Neuronal stem cell (in vitro differentiated cells): ENCODE results near the gene MEGF11.

Source experiments
- DNase-seq: peaks from one replicate; pipeline ENCODE4 v3.0.0-alpha.2; 2013; ENCODE audit warnings: low spot score
- H2AFZ ChIP-seq: one replicate; pipeline ENCODE4 v1.6.1; 2013; ENCODE audit warnings: mild to moderate bottlenecking, low read length, inconsistent platforms
- H2AK5ac ChIP-seq: 2 replicates; pipeline ENCODE4 v1.6.1; 2013; ENCODE audit warnings: low read depth, mild to moderate bottlenecking, inconsistent platforms, low read length, moderate library complexity, mixed read lengths
- H2BK120ac ChIP-seq: 2 replicates; pipeline ENCODE4 v1.6.1; 2013; ENCODE audit warnings: low read depth, mild to moderate bottlenecking, inconsistent platforms, low read length, moderate library complexity, mixed read lengths
- H2BK12ac ChIP-seq: one replicate; pipeline ENCODE4 v1.6.1; 2013; ENCODE audit warnings: low read length, inconsistent platforms
- H2BK15ac ChIP-seq: 2 replicates; pipeline ENCODE4 v1.6.1; 2013; ENCODE audit warnings: mild to moderate bottlenecking, low read length, inconsistent platforms, mixed read lengths
- H2BK5ac ChIP-seq: one replicate; pipeline ENCODE4 v1.6.1; 2013; ENCODE audit warnings: inconsistent platforms, mild to moderate bottlenecking, low read length, moderate library complexity
- H3K14ac ChIP-seq: one replicate; pipeline ENCODE4 v1.6.1; 2013; ENCODE audit warnings: low read length, inconsistent platforms
- H3K18ac ChIP-seq: 2 replicates; pipeline ENCODE4 v1.6.1; 2013; ENCODE audit warnings: low read length, inconsistent platforms
- H3K23ac ChIP-seq: 2 replicates; pipeline ENCODE4 v1.6.1; 2013; ENCODE audit warnings: low read depth, mild to moderate bottlenecking, mixed read lengths, low read length, inconsistent platforms; ENCODE audit not compliant: poor library complexity
- H3K27ac ChIP-seq: replicated peaks from 3 replicates; pipeline ENCODE4 v1.5.1; 2013; ENCODE audit warnings: low read length, inconsistent platforms
- H3K27me3 ChIP-seq, 3 experiments: 2 replicates each; pipeline ENCODE4 v1.6.1; 2013; ENCODE audit warnings: low read length in 3 of 3, mild to moderate bottlenecking in 2 of 3, inconsistent platforms in 1 of 3, low read depth in 1 of 3, mixed read lengths in 1 of 3, moderate library complexity in 1 of 3; ENCODE audit not compliant: control insufficient read depth in 3 of 3, insufficient read depth in 3 of 3
- H3K36me3 ChIP-seq, 2 donors: replicated peaks in 1 of 2; 2 replicates each; pipeline ENCODE4 v1.6.1; 2013; ENCODE audit warnings: low read length in 2 of 2; ENCODE audit not compliant: control insufficient read depth in 2 of 2, insufficient read depth in 2 of 2
- H3K4ac ChIP-seq: 2 replicates; pipeline ENCODE4 v1.6.1; 2013; ENCODE audit warnings: inconsistent platforms, mild to moderate bottlenecking, low read length, moderate library complexity
- H3K4me1 ChIP-seq, 2 donors: 1 replicate in 1 of 2; 2 replicates in 1 of 2; pipeline ENCODE4 v1.6.1; 2013; ENCODE audit warnings: low read length in 2 of 2, low read depth in 1 of 2; ENCODE audit not compliant: control insufficient read depth in 2 of 2, insufficient read depth in 1 of 2
- H3K4me2 ChIP-seq: one replicate; pipeline ENCODE4 v1.6.1; 2013; ENCODE audit warnings: mild to moderate bottlenecking, low read length, inconsistent platforms; ENCODE audit not compliant: insufficient read depth, poor library complexity, severe bottlenecking
- H3K4me3 ChIP-seq, 2 donors: 2 replicates each; pipeline ENCODE4 v1.5.1; 2013; ENCODE audit warnings: low read length in 2 of 2, mild to moderate bottlenecking in 2 of 2, inconsistent platforms in 1 of 2, moderate library complexity in 1 of 2
- H3K79me1 ChIP-seq: one replicate; pipeline ENCODE4 v1.6.1; 2013; ENCODE audit warnings: low read depth, mild to moderate bottlenecking, inconsistent platforms, low read length, moderate library complexity
- H3K9ac ChIP-seq: one replicate; pipeline ENCODE4 v1.6.1; 2013; ENCODE audit warnings: mild to moderate bottlenecking, low read depth, low read length, inconsistent platforms; ENCODE audit not compliant: poor library complexity
- H3K9me3 ChIP-seq, 2 donors: replicated peaks in 1 of 2; 2 replicates each; pipeline versions ENCODE3 to v1.6.1; 2013; ENCODE audit warnings: low read length in 2 of 2, mild to moderate bottlenecking in 2 of 2, inconsistent platforms in 1 of 2, low read depth in 1 of 2, mixed read lengths in 1 of 2, moderate library complexity in 1 of 2; ENCODE audit not compliant: control insufficient read depth in 2 of 2, insufficient read depth in 1 of 2
- H4K8ac ChIP-seq: one replicate; pipeline ENCODE4 v1.6.1; 2013; ENCODE audit warnings: low read depth, mild to moderate bottlenecking, inconsistent platforms, low read length, moderate library complexity
- H4K91ac ChIP-seq: one replicate; pipeline ENCODE4 v1.6.1; 2013; ENCODE audit warnings: low read length, low read depth, mild to moderate bottlenecking, inconsistent platforms; ENCODE audit not compliant: poor library complexity
- WGBS, 2 donors: extraction: QIAGEN DNeasy Blood & Tissue Kit; methylation state at CpG; one replicate each; pipeline ENCODE4 v1.1.7; 2013; ENCODE audit warnings: missing lambda C conversion rate in 2 of 2, mixed read lengths in 1 of 2; ENCODE audit not compliant: insufficient read length in 2 of 2, insufficient replicate concordance in 1 of 2; ENCODE audit errors: extremely low coverage in 2 of 2; 5-methylcytosine and 5-hydroxymethylcytosine counted together

MEGF11 gene

GRCh38 chr15:66008940-66009562 is 244.5 kb downstream of the MEGF11 start:
- Histone ChIP-seq H3K79me1 (no peaks in the 10 kb centered on the region), H3K4me1 (peaks cover 0 to 2% of the 10 kb centered on the region in 2 donors), H4K91ac (no peak overlapping the region), H3K18ac (no peak overlapping the region), H3K9me3 (peaks cover 0 to 2% of the 10 kb centered on the region in 2 donors), H2AK5ac (no peak overlapping the region), H3K4me3 (no peak overlapping the region), H2AFZ (no peak overlapping the region), H2BK12ac (no peak overlapping the region), H3K27ac (no peak overlapping the region), H2BK15ac (no peak overlapping the region), H3K14ac (no peak overlapping the region), H3K23ac (no peak overlapping the region), H3K4me2 (no peak overlapping the region), H3K4ac (no peak overlapping the region), H3K9ac (no peak overlapping the region), H3K36me3 (no peaks in the 10 kb centered on the region), H3K27me3 (no peaks in the 10 kb centered on the region), H2BK5ac (no peak overlapping the region), H4K8ac (no peak overlapping the region), H2BK120ac (no peak overlapping the region)
- no peak for DNase-seq
- no CpG with 5 or more reads among the region's 3 CpGs for WGBS, 2 donors

DNA sequence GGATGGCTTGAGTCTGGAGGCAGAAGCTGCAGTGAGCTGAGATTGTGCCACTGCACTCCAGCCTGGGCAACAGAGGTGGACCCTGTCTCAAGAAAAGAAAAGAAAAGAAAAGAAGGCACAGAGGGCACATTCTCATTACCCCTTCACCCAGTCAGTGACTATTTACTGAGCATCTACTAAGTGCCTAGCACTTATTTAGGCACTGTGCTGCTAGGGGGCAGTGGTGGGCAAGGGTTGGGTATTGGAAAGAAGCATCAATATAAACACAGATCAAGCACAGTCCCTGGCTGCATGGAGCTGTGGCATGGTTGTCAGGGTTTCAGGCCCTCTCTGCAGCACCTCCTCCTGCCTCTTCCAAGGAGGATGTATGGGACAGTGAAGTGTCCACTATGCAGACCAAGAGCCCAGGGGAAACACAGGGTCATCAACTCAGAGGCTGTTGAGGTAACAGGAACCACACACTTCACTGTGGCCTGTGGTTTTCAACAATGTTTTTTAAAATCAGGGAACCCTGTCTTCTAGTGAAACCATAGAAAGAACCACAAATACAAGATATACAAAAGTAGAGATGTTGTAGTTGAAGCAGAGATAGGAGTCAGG is 245.8 kb downstream of the MEGF11 start:
- H2AFZ ChIP-seq, result no peak overlapping the region
- no peak overlapping the region for H2BK15ac ChIP-seq
- no peak overlapping the region for H2BK12ac ChIP-seq
- no peak overlapping the region for H2BK120ac ChIP-seq
- H3K4ac ChIP-seq, result no peak overlapping the region
- no peaks in the 10 kb centered on the region for H3K36me3 ChIP-seq
- peaks cover 0 to 2% of the 10 kb centered on the region in 2 donors for H3K9me3 ChIP-seq
- no peak for DNase-seq
- no peak overlapping the region for H3K4me3 ChIP-seq
- no peak overlapping the region for H4K8ac ChIP-seq
- H3K14ac ChIP-seq, result no peak overlapping the region
- H3K18ac ChIP-seq, result no peak overlapping the region
- H3K27ac ChIP-seq, result no peak overlapping the region
- no peak overlapping the region for H4K91ac ChIP-seq
- no peak overlapping the region for H3K23ac ChIP-seq
- H3K79me1 ChIP-seq, result no peaks in the 10 kb centered on the region
- H3K9ac ChIP-seq, result no peak overlapping the region
- no peaks in the 10 kb centered on the region for H3K27me3 ChIP-seq
- no peak overlapping the region for H2BK5ac ChIP-seq
- no peak overlapping the region for H2AK5ac ChIP-seq
- no peak overlapping the region for H3K4me2 ChIP-seq
- H3K4me1 ChIP-seq, result peaks cover 0 to 2% of the 10 kb centered on the region in 2 donors

- no peak overlapping the region for H2AK5ac ChIP-seq
- no peaks in the 10 kb centered on the region for H3K36me3 ChIP-seq
- no peak overlapping the region for H2BK120ac ChIP-seq
- no peak overlapping the region for H3K4me2 ChIP-seq
- H3K9me3 ChIP-seq, result peaks cover 0 to 2% of the 10 kb centered on the region in 2 donors
- no peak overlapping the region for H3K27ac ChIP-seq
- H2BK15ac ChIP-seq, result no peak overlapping the region
- H3K27me3 ChIP-seq, result peaks cover 0 to 2% (median 0%) of the 10 kb centered on the region in 3 experiments
- H3K4me3 ChIP-seq, result peak overlapping the region in 1 of 2 donors; percentile 26
- H2BK5ac ChIP-seq, result no peak overlapping the region
- no peak overlapping the region for H4K8ac ChIP-seq
- H3K14ac ChIP-seq, result no peak overlapping the region
- H3K23ac ChIP-seq, result no peak overlapping the region
- no CpG with 5 or more reads among the region's 7 CpGs for WGBS, 2 donors
- no peak overlapping the region for H2BK12ac ChIP-seq
- no peak overlapping the region for H4K91ac ChIP-seq
- H3K79me1 ChIP-seq, result no peaks in the 10 kb centered on the region
- no peak for DNase-seq
- no peak overlapping the region for H3K4ac ChIP-seq
- no peak overlapping the region for H3K9ac ChIP-seq
- no peak overlapping the region for H3K18ac ChIP-seq
- no peak overlapping the region for H2AFZ ChIP-seq
- H3K4me1 ChIP-seq, result peaks cover 0 to 6% of the 10 kb centered on the region in 2 donors
Measured at GRCh38 chr15:66006986-66007385, 246.6 kb downstream of the MEGF11 start.

DNA sequence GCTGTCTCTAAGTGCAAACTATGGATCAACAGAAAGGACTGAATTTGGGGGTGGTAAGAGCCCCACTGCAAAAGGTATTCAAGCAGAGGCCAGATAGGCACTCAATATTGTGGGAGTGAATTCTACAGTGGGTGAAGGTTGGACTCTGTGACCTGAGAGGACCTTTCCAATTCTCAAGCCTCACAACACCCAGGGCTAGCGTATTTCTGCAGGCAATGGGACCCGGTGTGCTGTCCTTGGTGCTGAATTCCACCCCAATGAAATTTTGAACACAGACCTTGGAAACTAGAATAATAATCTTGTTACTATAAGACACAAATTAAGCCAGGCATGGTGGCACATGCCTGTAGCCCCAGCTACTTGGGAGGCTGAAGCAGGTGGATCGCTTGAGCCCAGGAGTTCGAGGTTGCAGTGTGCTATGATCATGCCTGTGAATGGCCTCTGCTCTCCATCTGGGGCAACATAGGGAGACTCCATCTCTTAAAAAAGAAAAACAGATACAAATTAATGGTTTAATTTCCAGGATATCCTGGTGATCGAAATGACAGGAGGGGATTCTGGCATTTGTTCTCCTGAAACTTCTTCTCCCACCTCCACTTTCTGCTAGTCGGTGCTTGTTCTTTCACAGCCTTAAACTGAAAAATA is 248.8 kb downstream of the MEGF11 start:
- Histone ChIP-seq H3K4me3 (no peak overlapping the region), H2BK12ac (no peak overlapping the region), H2AK5ac (no peak overlapping the region), H3K79me1 (no peaks in the 10 kb centered on the region), H3K9ac (no peak overlapping the region), H2AFZ (no peak overlapping the region), H3K4me1 (peaks cover 0 to 15% of the 10 kb centered on the region in 2 donors), H2BK5ac (no peak overlapping the region), H4K91ac (no peak overlapping the region), H2BK120ac (no peak overlapping the region), H3K27me3 (peaks cover 0 to 5% (median 0%) of the 10 kb centered on the region in 3 experiments), H3K14ac (no peak overlapping the region), H2BK15ac (no peak overlapping the region), H3K9me3 (peaks cover 0 to 2% of the 10 kb centered on the region in 2 donors), H3K27ac (no peak overlapping the region), H3K36me3 (no peaks in the 10 kb centered on the region), H3K23ac (no peak overlapping the region), H3K4ac (no peak overlapping the region), H3K18ac (no peak overlapping the region), H3K4me2 (no peak overlapping the region), H4K8ac (no peak overlapping the region)
- no CpG with 5 or more reads among the region's 6 CpGs for WGBS, 2 donors
- peak; percentile 58 for DNase-seq
